H9 (cell line): Measurements from ENCODE around the gene MAP3K2. TPM values are rescaled to one million over a fixed set of nuclear protein-coding genes. Genes with fewer than 3 reads are reported as not detected.
A peak's percentile ranks its signal among the peaks of the same experiment; 100 is the strongest.

Experiments used
- DNase-seq: peaks from one replicate; pipeline ENCODE4 v3.0.0-alpha.2; 2017
- H2AFZ ChIP-seq: one replicate; pipeline ENCODE4 v1.6.1; 2013; ENCODE audit warnings: mild to moderate bottlenecking, low read length, control low read depth, moderate library complexity
- H2AK5ac ChIP-seq: 2 replicates; pipeline ENCODE4 v1.6.1; 2013; ENCODE audit warnings: low read length, control low read depth, mixed read lengths; ENCODE audit not compliant: insufficient read length
- H2BK120ac ChIP-seq: one replicate; pipeline ENCODE4 v1.6.1; 2013; ENCODE audit warnings: low read depth, mild to moderate bottlenecking, low read length, control low read depth, inconsistent platforms; ENCODE audit not compliant: poor library complexity, severe bottlenecking
- H2BK12ac ChIP-seq: 2 replicates; pipeline ENCODE4 v1.6.1; 2013; ENCODE audit warnings: low read length, control low read depth, mixed read lengths, low read depth; ENCODE audit not compliant: insufficient read length
- H2BK15ac ChIP-seq: 2 replicates; pipeline ENCODE4 v1.6.1; 2013; ENCODE audit warnings: low read depth, low read length, control low read depth
- H2BK20ac ChIP-seq: one replicate; pipeline ENCODE4 v1.6.1; 2013; ENCODE audit warnings: low read depth, mild to moderate bottlenecking, low read length, control low read depth, inconsistent platforms; ENCODE audit not compliant: poor library complexity, severe bottlenecking
- H2BK5ac ChIP-seq: 2 replicates; pipeline ENCODE4 v1.6.1; 2013; ENCODE audit warnings: low read length, control low read depth, mixed read lengths; ENCODE audit not compliant: insufficient read length
- H3K14ac ChIP-seq: 2 replicates; pipeline ENCODE4 v1.6.1; 2013; ENCODE audit warnings: low read length, control low read depth; ENCODE audit not compliant: insufficient read depth
- H3K18ac ChIP-seq: 2 replicates; pipeline ENCODE4 v1.6.1; 2013; ENCODE audit warnings: low read depth, mild to moderate bottlenecking, mixed read lengths, low read length, control low read depth; ENCODE audit not compliant: insufficient read length
- H3K23ac ChIP-seq: 2 replicates; pipeline ENCODE4 v1.6.1; 2013; ENCODE audit warnings: low read length, control low read depth, mixed read lengths, low read depth; ENCODE audit not compliant: insufficient read length
- H3K23me2 ChIP-seq: 2 replicates; pipeline ENCODE4 v1.6.1; 2013; ENCODE audit warnings: low read depth, mild to moderate bottlenecking, mixed read lengths, low read length, control low read depth; ENCODE audit not compliant: insufficient read length, poor library complexity, severe bottlenecking
- H3K27ac ChIP-seq: 2 replicates; pipeline ENCODE4 v1.5.1; 2013; ENCODE audit warnings: low read length, control low read depth, mixed read lengths, low read depth; ENCODE audit not compliant: insufficient read length
- H3K27me3 ChIP-seq: 2 replicates; pipeline ENCODE4 v1.6.1; 2013; ENCODE audit warnings: low read length, control low read depth, inconsistent platforms; ENCODE audit not compliant: insufficient read depth
- H3K4ac ChIP-seq: 2 replicates; pipeline ENCODE4 v1.6.1; 2013; ENCODE audit warnings: low read depth, mild to moderate bottlenecking, control low read depth, inconsistent platforms, low read length, moderate library complexity
- H3K4me1 ChIP-seq: 2 replicates; pipeline ENCODE4 v1.6.1; 2013; ENCODE audit warnings: low read length, control low read depth, inconsistent platforms; ENCODE audit not compliant: insufficient read depth
- H3K4me2 ChIP-seq: 2 replicates; pipeline ENCODE4 v1.6.1; 2013; ENCODE audit warnings: low read length, control low read depth, mixed read lengths; ENCODE audit not compliant: insufficient read length, insufficient read depth
- H3K56ac ChIP-seq: 2 replicates; pipeline ENCODE4 v1.6.1; 2013; ENCODE audit warnings: low read depth, mild to moderate bottlenecking, mixed read lengths, low read length, control low read depth; ENCODE audit not compliant: insufficient read length
- H3K79me1 ChIP-seq: 2 replicates; pipeline ENCODE4 v1.6.1; 2013; ENCODE audit warnings: low read depth, mild to moderate bottlenecking, moderate library complexity, low read length, control low read depth, inconsistent platforms; ENCODE audit not compliant: insufficient read depth, poor library complexity, severe bottlenecking
- H3K79me2 ChIP-seq: 2 replicates; pipeline ENCODE4 v1.6.1; 2013; ENCODE audit warnings: low read length, control low read depth, inconsistent platforms; ENCODE audit not compliant: insufficient read depth
- H3K9ac ChIP-seq: 2 replicates; pipeline ENCODE4 v1.6.1; 2013; ENCODE audit warnings: low read length, control low read depth, mixed read lengths; ENCODE audit not compliant: insufficient read length; ENCODE audit errors: extremely low read depth
- H3K9me3 ChIP-seq: one replicate; pipeline ENCODE4 v1.6.1; 2013; ENCODE audit warnings: low read depth, low read length, inconsistent platforms; ENCODE audit not compliant: control insufficient read depth
- H3T11ph ChIP-seq: one replicate; pipeline ENCODE4 v1.6.1; 2013; ENCODE audit warnings: mild to moderate bottlenecking, low read length, control low read depth, inconsistent platforms
- H4K20me1 ChIP-seq: one replicate; pipeline ENCODE4 v1.6.1; 2013; ENCODE audit not compliant: control insufficient read depth, insufficient read length, insufficient read depth
- H4K5ac ChIP-seq: 2 replicates; pipeline ENCODE4 v1.6.1; 2013; ENCODE audit warnings: low read depth, mild to moderate bottlenecking, mixed read lengths, low read length, control low read depth; ENCODE audit not compliant: insufficient read length
- H4K8ac ChIP-seq: replicated peaks from 2 replicates; pipeline ENCODE4 v1.6.1; 2013; ENCODE audit warnings: low read length, control low read depth, mixed read lengths, low read depth; ENCODE audit not compliant: insufficient read length
- H4K91ac ChIP-seq: 2 replicates; pipeline ENCODE4 v1.6.1; 2013; ENCODE audit warnings: low read depth, mild to moderate bottlenecking, moderate library complexity, mixed read lengths, low read length, control low read depth; ENCODE audit not compliant: insufficient read length
- H3K27ac Mint-ChIP-seq, 3 experiments: 2 replicates in 2 of 3; 3 replicates in 1 of 3; pipeline ENCODE4 v1.8.0; 2020 to 2021; ENCODE audit warnings: mixed read lengths in 3 of 3, mild to moderate bottlenecking in 1 of 3, moderate library complexity in 1 of 3
- H3K27me3 Mint-ChIP-seq: 2 replicates; pipeline ENCODE4 v1.8.0; 2021; ENCODE audit warnings: low read depth, mild to moderate bottlenecking, moderate library complexity, mixed read lengths
- H3K36me3 Mint-ChIP-seq, 3 experiments: 2 replicates in 2 of 3; 3 replicates in 1 of 3; pipeline ENCODE4 v1.8.0; 2020 to 2021; ENCODE audit warnings: low read depth in 3 of 3, mixed read lengths in 3 of 3; ENCODE audit not compliant: insufficient read depth in 1 of 3
- H3K4me1 Mint-ChIP-seq, 2 experiments: 2 replicates each; pipeline ENCODE4 v1.8.0; 2020; ENCODE audit warnings: mixed read lengths in 2 of 2
- H3K4me3 Mint-ChIP-seq, 2 experiments: 2 replicates in 1 of 2; 3 replicates in 1 of 2; pipeline ENCODE4 v1.8.0; 2020 to 2021; ENCODE audit warnings: mild to moderate bottlenecking in 2 of 2, mixed read lengths in 2 of 2, moderate library complexity in 1 of 2
- H3K9me3 Mint-ChIP-seq, 2 experiments: 2 replicates in 1 of 2; 3 replicates in 1 of 2; pipeline ENCODE4 v1.8.0; 2020; ENCODE audit warnings: mild to moderate bottlenecking in 2 of 2, mixed read lengths in 2 of 2, moderate library complexity in 1 of 2
- CTCF ChIP-seq: fragments of 200-600 bp; sonication (generic); conservative IDR thresholded peaks from 3 replicates; pipeline ENCODE4 v1.8.0; 2021; ENCODE audit warnings: antibody characterized with exemption, mild to moderate bottlenecking
- WGBS: extraction: QIAGEN DNeasy Blood & Tissue Kit; methylation state at CpG from one replicate; pipeline ENCODE4 v1.1.7; 2013; ENCODE audit warnings: missing lambda C conversion rate, low lambda C conversion rate, mixed read lengths; ENCODE audit not compliant: insufficient read length; ENCODE audit errors: extremely low coverage; 5-methylcytosine and 5-hydroxymethylcytosine counted together
- total RNA-seq: library from RNA; stranded (reverse); gene quantifications from 2 replicates; pipeline ENCODE4 v1.2.1, GENCODE V29; 2021

MAP3K2 gene
- total RNA-seq, 1 experiment from 2014 or later: 25.8 TPM

GRCh38 chr2:127407091-127407490 is 19.3 kb upstream of the MAP3K2 start:
- peaks cover 17 to 18% of the 10 kb centered on the region in 2 experiments for H3K4me1 Mint-ChIP-seq
- Histone ChIP-seq H2BK12ac (no peak overlapping the region), H2AK5ac (no peak overlapping the region), H2AFZ (no peak overlapping the region), H3K4me1 (peaks cover 2% of the 10 kb centered on the region), H3K18ac (no peak overlapping the region), H3K23me2 (peaks cover 3% of the 10 kb centered on the region), H3K56ac (no peak overlapping the region), H4K8ac (no peak overlapping the region), H3K14ac (no peak overlapping the region), H4K91ac (no peak overlapping the region), H3K4me2 (no peak overlapping the region), H4K20me1 (no peaks in the 10 kb centered on the region), H3K4ac (no peak overlapping the region), H2BK15ac (no peak overlapping the region), H4K5ac (no peak overlapping the region), H3K9ac (no peak overlapping the region), H3K27ac (no peak overlapping the region), H2BK20ac (no peak overlapping the region), H3K23ac (no peak overlapping the region), H3K79me2 (no peaks in the 10 kb centered on the region), H3K27me3 (no peaks in the 10 kb centered on the region), H3K79me1 (no peaks in the 10 kb centered on the region), H2BK120ac (no peak overlapping the region), H2BK5ac (no peak overlapping the region), H3K9me3 (no peaks in the 10 kb centered on the region), H3T11ph (no peak overlapping the region)
- no peaks in the 10 kb centered on the region for H3K27me3 Mint-ChIP-seq
- H3K27ac Mint-ChIP-seq: no peak overlapping the region
- no peaks in the 10 kb centered on the region for H3K36me3 Mint-ChIP-seq
- no peak for TF ChIP-seq CTCF
- no CpG with 5 or more reads among the region's 9 CpGs for WGBS
- DNase-seq: no peak
- H3K4me3 Mint-ChIP-seq: peak overlapping the region; percentile 26 to 76; a peak in 4 of 5 replicates
- H3K9me3 Mint-ChIP-seq: no peaks in the 10 kb centered on the region
